ENCODE measurements around the gene DOCK4. TPM values are rescaled to one million over a fixed set of nuclear protein-coding genes. Genes with fewer than 3 reads are reported as not detected.

DOCK4 gene
- total and polyA plus RNA-seq, 2 donors from 2014 or later: 3.2 to 38.9 TPM

DNA sequence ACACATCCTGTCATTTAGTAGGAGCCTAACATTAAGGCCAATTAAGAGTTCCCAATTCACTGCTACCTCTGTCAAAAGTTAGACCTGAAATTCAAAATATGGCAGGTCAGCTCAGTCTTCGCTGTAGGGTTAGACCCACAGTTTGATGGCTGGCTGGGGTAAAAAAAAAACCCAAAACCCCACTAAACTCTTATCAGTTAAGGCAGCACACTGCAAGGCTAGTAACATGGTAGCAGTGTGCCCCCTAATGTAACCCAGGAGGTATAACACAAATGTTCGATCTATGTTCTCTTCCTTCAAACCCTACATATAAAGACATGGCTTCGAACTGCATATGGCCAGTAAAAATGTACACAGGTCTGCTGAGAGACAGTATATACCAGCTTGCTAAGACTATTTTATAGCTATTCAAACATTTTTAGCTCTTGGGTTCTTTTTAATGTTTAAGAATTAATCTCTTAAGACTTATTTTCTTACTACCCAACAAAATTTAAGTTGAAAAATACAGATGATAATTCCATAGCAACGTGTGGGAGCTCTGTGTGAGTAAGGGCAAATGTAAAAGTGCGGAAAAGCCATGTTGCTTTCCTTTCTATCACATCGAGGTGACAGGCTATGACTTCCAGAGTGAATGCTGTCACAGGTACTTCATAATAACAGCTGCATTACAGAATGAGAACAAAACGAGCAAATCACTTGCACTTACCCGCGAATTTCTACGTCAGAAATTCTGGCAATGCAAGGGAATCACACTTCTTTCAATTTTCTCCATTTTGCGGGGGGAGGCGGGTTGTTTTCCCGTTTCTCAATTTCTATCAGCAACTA, 475.5 kb downstream of the DOCK4 start:
- TF ChIP-seq, protein P1, sequence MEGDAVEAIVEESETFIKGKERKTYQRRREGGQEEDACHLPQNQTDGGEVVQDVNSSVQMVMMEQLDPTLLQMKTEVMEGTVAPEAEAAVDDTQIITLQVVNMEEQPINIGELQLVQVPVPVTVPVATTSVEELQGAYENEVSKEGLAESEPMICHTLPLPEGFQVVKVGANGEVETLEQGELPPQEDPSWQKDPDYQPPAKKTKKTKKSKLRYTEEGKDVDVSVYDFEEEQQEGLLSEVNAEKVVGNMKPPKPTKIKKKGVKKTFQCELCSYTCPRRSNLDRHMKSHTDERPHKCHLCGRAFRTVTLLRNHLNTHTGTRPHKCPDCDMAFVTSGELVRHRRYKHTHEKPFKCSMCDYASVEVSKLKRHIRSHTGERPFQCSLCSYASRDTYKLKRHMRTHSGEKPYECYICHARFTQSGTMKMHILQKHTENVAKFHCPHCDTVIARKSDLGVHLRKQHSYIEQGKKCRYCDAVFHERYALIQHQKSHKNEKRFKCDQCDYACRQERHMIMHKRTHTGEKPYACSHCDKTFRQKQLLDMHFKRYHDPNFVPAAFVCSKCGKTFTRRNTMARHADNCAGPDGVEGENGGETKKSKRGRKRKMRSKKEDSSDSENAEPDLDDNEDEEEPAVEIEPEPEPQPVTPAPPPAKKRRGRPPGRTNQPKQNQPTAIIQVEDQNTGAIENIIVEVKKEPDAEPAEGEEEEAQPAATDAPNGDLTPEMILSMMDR (IDR thresholded peaks at IDR 0.05; ENCODE audit: borderline replicate concordance, extremely low read depth, insufficient read depth): peak; percentile 43
- no peaks in the 10 kb centered on the region for H3K4me1 ChIP-seq (ENCODE audit: control insufficient read depth in 2 of 3, insufficient read depth in 2 of 3, low read depth in 1 of 3, low read length in 3 of 3)
- intact Hi-C loops (cut with DNase I): no loop called here
- no peak overlapping the region for H3K9ac ChIP-seq (ENCODE audit: low read length in 3 of 3)
- no peaks in the 10 kb centered on the region for H3K9me3 ChIP-seq (ENCODE audit: control insufficient read depth in 2 of 3, insufficient read depth in 1 of 3, low read length in 3 of 3)
- H3K27ac ChIP-seq (ENCODE audit: low read depth in 2 of 2, low read length in 2 of 2): no peak overlapping the region
- H3K4me3 ChIP-seq (ENCODE audit: low read length in 3 of 3): no peak overlapping the region
- no peaks in the 10 kb centered on the region for H3K27me3 ChIP-seq (ENCODE audit: control insufficient read depth, insufficient read depth, low read length)
- no peaks in the 10 kb centered on the region for H3K36me3 ChIP-seq (ENCODE audit: control insufficient read depth in 2 of 3, insufficient read depth in 3 of 3, low read length in 3 of 3)
- DNase-seq (peak in 1 of 5 donors; percentile 58), FAIRE-seq (no peak)

DNA sequence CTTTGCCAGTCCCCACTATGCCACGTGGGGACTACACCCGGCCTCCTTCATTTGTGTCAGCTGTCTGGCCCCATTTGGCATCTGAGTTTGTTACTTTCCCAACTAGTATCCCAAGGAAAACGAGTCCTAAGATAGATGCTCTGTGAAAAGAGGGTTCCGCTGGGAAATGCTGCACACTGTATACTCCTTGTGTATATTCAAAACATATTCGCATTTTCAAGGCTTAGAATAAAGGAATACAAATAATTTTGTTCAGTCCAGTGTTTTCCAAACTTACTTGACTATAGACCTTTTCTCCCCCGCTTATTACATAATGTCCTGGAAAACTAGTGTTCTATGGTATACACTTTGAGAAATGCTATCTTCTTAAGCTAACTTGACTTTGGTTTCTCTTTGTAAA, 476.1 kb downstream of the DOCK4 start:
- H3K9me3 ChIP-seq (ENCODE audit: control insufficient read depth in 2 of 3, insufficient read depth in 1 of 3, low read length in 3 of 3): no peaks in the 10 kb centered on the region
- no peak overlapping the region for H3K27ac ChIP-seq (ENCODE audit: low read depth in 2 of 2, low read length in 2 of 2)
- intact Hi-C loops (cut with DNase I): no loop called here
- no peaks in the 10 kb centered on the region for H3K4me1 ChIP-seq (ENCODE audit: control insufficient read depth in 2 of 3, insufficient read depth in 2 of 3, low read depth in 1 of 3, low read length in 3 of 3)
- no peak overlapping the region for H3K9ac ChIP-seq (ENCODE audit: low read length in 3 of 3)
- TF ChIP-seq, protein P1 (IDR thresholded peaks at IDR 0.05; ENCODE audit: borderline replicate concordance, extremely low read depth, insufficient read depth): no peak
- no peaks in the 10 kb centered on the region for H3K36me3 ChIP-seq (ENCODE audit: control insufficient read depth in 2 of 3, insufficient read depth in 3 of 3, low read length in 3 of 3)
- FAIRE-seq: no peak
- H3K27me3 ChIP-seq (ENCODE audit: control insufficient read depth, insufficient read depth, low read length): no peaks in the 10 kb centered on the region
- DNase-seq: no peak
- no peak overlapping the region for H3K4me3 ChIP-seq (ENCODE audit: low read length in 3 of 3)

DNA sequence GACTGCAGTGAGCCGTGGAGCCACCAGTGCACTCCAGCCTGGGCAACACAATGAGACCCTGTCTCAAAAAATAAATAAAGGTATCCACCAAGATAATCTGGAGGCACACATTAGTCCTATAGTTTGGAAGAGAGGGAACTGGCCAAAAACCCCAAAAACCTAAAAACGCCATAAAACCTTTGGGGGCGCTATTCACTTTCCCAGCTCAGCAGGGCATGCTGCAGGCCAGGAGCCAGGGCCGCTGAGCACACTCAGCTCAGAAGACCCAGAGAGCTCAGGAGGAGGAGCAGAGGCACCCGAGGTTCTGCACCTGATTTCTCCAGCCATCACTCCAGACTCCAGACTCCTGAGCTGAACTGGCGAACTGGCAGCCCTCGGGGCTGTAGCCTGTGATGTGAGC, 476.7 kb downstream of the DOCK4 start:
- TF ChIP-seq, protein P1 (IDR thresholded peaks at IDR 0.05; ENCODE audit: borderline replicate concordance, extremely low read depth, insufficient read depth): no peak
- FAIRE-seq (no peak), DNase-seq (no peak)
- intact Hi-C loops (cut with DNase I): no loop called here
- no peaks in the 10 kb centered on the region for H3K4me1 ChIP-seq (ENCODE audit: control insufficient read depth in 2 of 3, insufficient read depth in 2 of 3, low read depth in 1 of 3, low read length in 3 of 3)
- H3K4me3 ChIP-seq (ENCODE audit: low read length in 3 of 3): no peak overlapping the region
- no peaks in the 10 kb centered on the region for H3K36me3 ChIP-seq (ENCODE audit: control insufficient read depth in 2 of 3, insufficient read depth in 3 of 3, low read length in 3 of 3)
- H3K9me3 ChIP-seq (ENCODE audit: control insufficient read depth in 2 of 3, insufficient read depth in 1 of 3, low read length in 3 of 3): no peaks in the 10 kb centered on the region
- H3K27me3 ChIP-seq (ENCODE audit: control insufficient read depth, insufficient read depth, low read length): no peaks in the 10 kb centered on the region
- H3K9ac ChIP-seq (ENCODE audit: low read length in 3 of 3): no peak overlapping the region
- no peak overlapping the region for H3K27ac ChIP-seq (ENCODE audit: low read depth in 2 of 2, low read length in 2 of 2)

Data from kidney (tissue), 14 donors.